GM12873 (cell line): ENCODE data around the gene AVPI1.

Source experiments
- TF ChIP-seq, protein P1 (sequence below): IDR thresholded peaks from 2 replicates; pipeline ENCODE4 v1.5.1; 2012; ENCODE audit warnings: low read depth, mild to moderate bottlenecking, moderate library complexity, low read length, control low read depth; ENCODE audit not compliant: insufficient read depth; ENCODE audit errors: missing control alignments

The AVPI1 gene

DNA sequence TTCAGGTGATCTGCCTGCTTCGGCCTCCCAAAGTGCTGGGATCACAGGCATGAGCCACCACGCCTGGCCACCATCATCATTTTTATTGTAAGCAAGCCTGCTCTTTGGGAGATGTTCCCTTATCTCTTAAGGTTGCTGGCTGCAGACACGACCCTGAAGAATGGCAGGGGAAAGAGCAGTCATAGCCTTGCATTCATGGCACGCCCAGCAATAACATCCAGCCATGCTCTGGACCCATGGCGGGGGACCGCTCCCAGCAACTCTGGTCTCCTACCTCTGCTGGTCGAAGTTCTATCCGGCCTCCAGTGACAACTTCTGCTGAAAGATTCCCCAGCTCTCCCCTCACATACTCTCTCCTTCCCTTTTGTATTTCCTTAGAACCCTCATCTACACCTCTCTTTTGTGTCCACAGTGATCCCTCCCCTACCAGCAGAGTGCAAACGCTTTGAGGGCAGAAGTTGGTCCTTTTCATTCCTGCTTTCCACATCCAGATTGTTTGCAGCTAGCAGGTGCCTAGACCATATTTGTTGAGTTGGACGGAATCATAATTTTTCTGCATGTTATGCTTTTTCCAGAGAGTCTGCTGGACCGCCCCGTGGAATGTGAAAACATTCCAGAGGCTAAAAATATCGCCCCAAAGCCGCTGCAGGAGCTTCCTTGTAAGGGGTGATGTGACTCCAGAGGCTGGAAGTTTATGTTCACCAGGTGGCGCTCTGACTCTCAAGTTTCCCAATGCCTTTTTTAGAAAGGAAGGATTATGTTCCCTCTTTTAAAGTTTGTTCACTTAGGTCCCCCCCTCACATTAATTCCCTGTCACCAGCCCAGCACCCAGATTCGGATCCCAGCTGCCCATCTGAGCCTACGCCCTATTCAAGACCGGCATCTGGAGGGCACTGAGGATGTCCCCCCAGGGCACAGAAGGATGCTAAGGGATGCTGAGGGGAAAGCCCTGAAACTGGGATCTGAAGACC, 22.2 kb upstream of the AVPI1 start:
- TF ChIP-seq, protein P1, sequence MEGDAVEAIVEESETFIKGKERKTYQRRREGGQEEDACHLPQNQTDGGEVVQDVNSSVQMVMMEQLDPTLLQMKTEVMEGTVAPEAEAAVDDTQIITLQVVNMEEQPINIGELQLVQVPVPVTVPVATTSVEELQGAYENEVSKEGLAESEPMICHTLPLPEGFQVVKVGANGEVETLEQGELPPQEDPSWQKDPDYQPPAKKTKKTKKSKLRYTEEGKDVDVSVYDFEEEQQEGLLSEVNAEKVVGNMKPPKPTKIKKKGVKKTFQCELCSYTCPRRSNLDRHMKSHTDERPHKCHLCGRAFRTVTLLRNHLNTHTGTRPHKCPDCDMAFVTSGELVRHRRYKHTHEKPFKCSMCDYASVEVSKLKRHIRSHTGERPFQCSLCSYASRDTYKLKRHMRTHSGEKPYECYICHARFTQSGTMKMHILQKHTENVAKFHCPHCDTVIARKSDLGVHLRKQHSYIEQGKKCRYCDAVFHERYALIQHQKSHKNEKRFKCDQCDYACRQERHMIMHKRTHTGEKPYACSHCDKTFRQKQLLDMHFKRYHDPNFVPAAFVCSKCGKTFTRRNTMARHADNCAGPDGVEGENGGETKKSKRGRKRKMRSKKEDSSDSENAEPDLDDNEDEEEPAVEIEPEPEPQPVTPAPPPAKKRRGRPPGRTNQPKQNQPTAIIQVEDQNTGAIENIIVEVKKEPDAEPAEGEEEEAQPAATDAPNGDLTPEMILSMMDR, result peak; percentile 69

DNA sequence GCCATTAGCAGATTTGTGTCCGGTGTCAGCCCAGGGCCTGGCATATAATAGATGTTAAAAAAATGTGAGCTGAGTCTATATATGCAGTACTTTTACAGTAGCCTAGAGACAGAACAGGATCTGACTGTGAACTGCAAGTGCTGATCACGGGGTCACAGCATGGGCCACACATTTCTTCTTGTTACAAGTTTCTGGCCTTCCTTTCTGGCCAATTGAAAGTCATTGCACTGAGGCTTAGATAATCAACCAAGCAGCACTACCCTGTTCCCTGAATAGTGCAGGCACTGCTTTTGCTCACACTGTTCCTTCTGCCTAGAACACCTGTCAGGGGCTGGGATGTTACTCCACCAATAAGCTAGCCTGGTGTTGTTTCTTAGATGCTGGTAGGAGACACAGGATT, 21.1 kb upstream of the AVPI1 start:
- TF ChIP-seq, protein P1, result no peak

DNA sequence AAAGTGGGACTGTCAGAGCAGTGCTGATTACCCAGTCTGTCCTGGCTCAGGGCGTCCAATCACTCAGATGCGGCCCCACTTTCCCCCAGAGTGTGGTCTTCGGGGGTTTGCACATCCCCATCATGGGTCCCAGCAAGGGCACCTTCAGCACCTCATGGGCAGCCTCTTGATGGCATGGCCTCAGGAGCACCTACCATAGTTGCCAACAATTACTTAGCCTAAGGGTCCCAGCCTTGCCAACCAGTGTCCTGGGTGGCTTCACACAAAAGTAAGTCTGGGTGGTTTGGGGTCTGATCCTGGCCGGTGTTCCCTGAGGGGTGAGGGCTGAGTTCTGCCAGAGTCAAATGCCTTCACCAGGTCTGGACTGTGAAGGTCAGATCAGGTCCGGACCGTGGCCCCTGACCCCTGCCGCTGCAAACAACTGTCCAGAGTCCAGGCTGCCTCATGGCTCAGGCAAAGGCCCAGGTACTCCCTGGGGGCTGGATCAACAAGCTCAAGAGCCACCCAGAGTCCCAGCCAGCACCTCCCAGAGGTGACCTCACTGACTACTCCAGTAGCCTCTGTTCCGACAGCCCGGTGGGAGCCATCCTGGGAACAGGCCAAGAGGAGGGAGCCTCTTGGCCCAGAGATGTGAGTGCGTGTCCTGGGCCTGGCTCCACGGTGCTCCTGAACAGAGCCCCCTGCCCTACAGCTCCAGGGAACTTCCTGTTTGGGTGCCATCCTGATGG, 20.3 kb upstream of the AVPI1 start:
- TF ChIP-seq, protein P1, result no peak

DNA sequence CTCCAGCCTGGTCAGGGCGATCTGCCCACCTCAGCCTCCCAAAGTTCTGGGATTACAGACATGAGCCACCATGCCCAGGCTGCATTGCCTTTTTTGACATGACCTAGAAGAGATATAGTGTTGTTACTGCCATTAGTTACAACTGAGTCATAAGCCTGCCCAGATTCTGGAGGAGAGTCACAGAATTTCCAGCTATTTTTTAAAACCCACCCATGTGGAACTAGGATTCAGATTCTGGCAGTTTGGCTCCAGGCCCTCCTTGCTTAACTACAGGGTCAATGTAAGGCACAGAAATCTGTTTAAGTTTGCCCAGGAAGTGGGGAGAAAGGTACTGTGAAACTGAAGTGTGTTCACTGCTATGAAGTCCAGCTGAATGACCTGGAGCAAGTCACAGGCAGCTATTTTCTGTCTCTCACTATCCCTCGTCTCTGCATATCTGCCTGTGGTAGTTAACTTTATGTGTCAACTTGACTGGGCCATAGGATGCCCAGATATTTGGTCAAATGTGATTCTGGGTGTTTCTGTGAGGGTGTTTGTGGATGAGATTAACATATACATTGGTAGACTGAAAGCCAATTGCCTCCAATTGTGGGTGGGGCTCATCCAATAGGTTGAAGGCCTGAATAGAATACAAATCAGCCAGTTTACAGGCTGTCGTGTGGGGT, 18.1 kb upstream of the AVPI1 start:
- TF ChIP-seq, protein P1, result no peak

DNA sequence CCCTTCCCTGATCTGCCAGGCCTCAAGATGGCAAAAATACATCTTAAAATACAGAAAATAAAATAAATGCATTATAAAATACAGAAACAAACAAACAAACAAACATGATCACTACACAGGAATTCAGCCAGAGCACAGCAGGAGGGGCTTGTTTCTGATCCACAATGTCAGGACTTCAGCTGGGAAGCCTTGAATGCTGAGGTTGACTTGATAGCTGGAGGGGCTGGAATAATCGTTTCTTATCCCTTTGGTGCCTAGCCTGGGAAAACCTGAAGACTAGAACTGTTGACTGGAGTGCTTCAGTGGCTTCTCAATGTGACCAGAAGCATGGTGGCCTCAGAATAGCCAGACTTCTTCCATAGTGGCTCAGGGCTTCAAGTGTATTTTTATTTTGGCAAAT, 17.3 kb upstream of the AVPI1 start:
- TF ChIP-seq, protein P1, result no peak

DNA sequence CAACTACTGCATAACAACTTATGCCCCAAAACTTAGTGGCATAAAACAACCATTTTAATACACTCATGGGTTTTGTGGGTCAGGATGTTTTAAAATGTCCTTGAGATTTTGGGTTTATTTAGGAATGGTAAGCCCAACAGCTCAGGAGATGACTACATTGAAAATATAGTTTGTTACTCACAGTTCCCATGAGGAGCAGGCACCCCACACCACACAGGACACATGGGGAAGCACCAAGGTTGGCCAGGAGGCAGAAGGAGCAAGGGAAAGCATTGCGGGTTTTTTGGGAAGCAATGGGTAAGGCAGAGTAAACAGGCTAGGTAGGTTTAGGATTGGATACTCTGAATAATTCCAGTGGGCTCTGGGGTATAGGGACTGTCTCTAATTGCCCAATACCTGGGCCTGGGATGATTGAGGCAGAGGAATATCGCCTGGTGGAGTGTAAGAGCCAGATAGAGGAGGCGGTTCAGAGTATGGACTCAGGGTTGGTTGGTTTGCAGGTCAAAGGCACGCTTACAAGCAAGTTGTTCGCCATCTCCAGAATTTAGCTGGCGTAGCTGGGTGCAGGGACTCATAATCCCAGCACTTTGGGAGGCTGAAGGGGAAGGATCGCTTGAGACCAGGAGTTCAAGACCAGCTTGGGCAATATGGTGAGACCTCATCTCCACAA, 16.5 kb upstream of the AVPI1 start:
- TF ChIP-seq, protein P1, result no peak
